HEK293T (cell line): ENCODE measurements around the gene PGGHG.

Experiments
- CTCF ChIA-PET: fragments of 350-600 bp; formaldehyde crosslinking; extraction: SDS; loops from one replicate; lab custom pipeline; 2021; ENCODE audit warnings: antibody characterized with exemption, inconsistent platforms; lab: Yijun Ruan, JAX
- POLR2A ChIA-PET: fragments of 350-600 bp; formaldehyde crosslinking; extraction: SDS; loops from one replicate; lab custom pipeline; 2020; ENCODE audit warnings: antibody characterized with exemption, inconsistent platforms; lab: Yijun Ruan, JAX
- DNase-seq: peaks from one replicate; pipeline ENCODE4 v3.0.0; 2012; ENCODE audit warnings: mixed read lengths; ENCODE audit errors: extremely low spot score
- ARNT ChIP-seq: fragments of 450-650 bp; IDR thresholded peaks from 2 replicates; pipeline ENCODE4 v1.6.1; 2017; ENCODE audit warnings: mild to moderate bottlenecking
- BHLHE40 ChIP-seq: fragments of 450-650 bp; IDR thresholded peaks from 2 replicates; pipeline ENCODE4 v1.6.1; 2016; ENCODE audit warnings: mild to moderate bottlenecking, moderate library complexity, borderline replicate concordance
- CTBP1 ChIP-seq: fragments of 450-650 bp; IDR thresholded peaks from 2 replicates; pipeline ENCODE4 v1.6.1; 2016; ENCODE audit warnings: borderline replicate concordance
- ELF4 ChIP-seq: fragments of 450-650 bp; IDR thresholded peaks from 2 replicates; pipeline ENCODE4 v1.6.1; 2017; ENCODE audit warnings: antibody characterized with exemption
- FOXA1 ChIP-seq: fragments of 450-650 bp; IDR thresholded peaks from 2 replicates; pipeline ENCODE4 v1.6.1; 2016; ENCODE audit warnings: mild to moderate bottlenecking
- FOXK2 ChIP-seq: fragments of 450-650 bp; IDR thresholded peaks from 2 replicates; pipeline ENCODE4 v1.6.1; 2016; ENCODE audit warnings: mild to moderate bottlenecking
- FOXM1 ChIP-seq: fragments of 450-650 bp; IDR thresholded peaks from 2 replicates; pipeline ENCODE4 v1.6.1; 2017; ENCODE audit warnings: mild to moderate bottlenecking, borderline replicate concordance
- HDGF ChIP-seq: fragments of 450-650 bp; IDR thresholded peaks from 2 replicates; pipeline ENCODE4 v1.6.1; 2017; ENCODE audit warnings: antibody characterized with exemption, borderline replicate concordance
- L3MBTL2 ChIP-seq: fragments of 450-650 bp; conservative IDR thresholded peaks from 2 replicates; pipeline ENCODE4 v1.6.1; 2016; ENCODE audit warnings: mild to moderate bottlenecking
- LEF1 ChIP-seq: fragments of 450-650 bp; IDR thresholded peaks from 2 replicates; pipeline ENCODE4 v1.6.1; 2017; ENCODE audit warnings: mild to moderate bottlenecking, borderline replicate concordance
- NFRKB ChIP-seq: fragments of 450-650 bp; IDR thresholded peaks from 2 replicates; pipeline ENCODE4 v1.6.1; 2016; ENCODE audit warnings: mild to moderate bottlenecking, moderate library complexity
- SP1 ChIP-seq: fragments of 450-650 bp; IDR thresholded peaks from 2 replicates; pipeline ENCODE4 v1.6.1; 2017
- SUZ12 ChIP-seq: fragments of 450-650 bp; IDR thresholded peaks from 2 replicates; pipeline ENCODE4 v1.6.1; 2016; ENCODE audit warnings: mild to moderate bottlenecking
- TARDBP ChIP-seq: fragments of 450-650 bp; IDR thresholded peaks from 2 replicates; pipeline ENCODE4 v1.6.1; 2016
- ZNF384 ChIP-seq: fragments of 450-650 bp; IDR thresholded peaks from 2 replicates; pipeline ENCODE4 v1.6.1; 2016
- TF ChIP-seq, protein P1 (sequence below): fragments of 450-650 bp; IDR thresholded peaks from 2 replicates; pipeline ENCODE4 v1.6.1; 2016

Gene PGGHG

DNA sequence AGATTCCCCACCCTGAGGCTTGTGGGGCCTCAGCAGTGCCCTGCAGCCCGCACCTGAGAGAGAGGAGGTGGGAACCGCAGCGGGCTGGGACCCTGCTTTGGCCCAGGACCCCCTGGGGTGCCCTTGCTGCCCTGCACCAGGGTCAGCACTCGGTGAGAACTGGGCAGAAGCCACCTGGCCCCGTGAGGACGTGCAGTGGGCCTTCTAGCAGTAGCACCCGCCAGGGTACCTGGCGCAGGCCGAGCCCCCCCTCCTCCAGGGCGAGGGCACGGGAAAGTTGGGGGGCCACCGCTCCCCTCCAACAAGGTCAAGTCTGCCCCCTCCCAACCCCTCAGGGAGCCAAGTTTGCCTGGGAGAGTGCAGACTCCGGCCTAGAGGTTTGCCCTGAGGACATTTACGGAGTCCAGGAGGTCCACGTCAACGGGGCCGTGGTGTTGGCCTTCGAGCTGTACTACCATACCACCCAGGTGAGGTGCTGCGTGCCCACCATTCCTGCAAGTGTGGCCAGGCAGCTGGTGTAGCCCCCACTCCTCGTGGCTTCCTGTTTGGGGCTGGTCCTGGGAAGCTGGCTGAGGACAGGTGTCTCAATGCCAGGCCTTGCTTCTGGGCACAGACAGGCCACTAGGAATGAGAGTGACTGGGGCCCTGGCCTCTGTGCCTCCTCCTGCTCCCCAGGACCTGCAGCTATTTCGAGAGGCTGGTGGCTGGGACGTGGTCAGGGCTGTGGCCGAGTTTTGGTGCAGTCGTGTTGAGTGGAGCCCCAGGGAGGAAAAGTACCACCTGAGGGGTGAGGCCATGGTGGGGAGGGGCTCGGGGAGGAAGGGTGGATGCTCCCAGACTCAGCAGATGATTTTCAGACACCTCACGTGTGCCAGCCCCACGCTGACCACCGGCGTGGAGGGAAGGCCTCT lies 3.5 kb downstream of the PGGHG start:
- no peak for DNase-seq
- ChIA-PET CTCF (no interaction called here), POLR2A (no interaction called here)
- TF ChIP-seq FOXK2 (no peak), FOXM1 (no peak), BHLHE40 (no peak), SUZ12 (no peak), ELF4 (no peak), ZNF384 (no peak), CTBP1 (no peak)

DNA sequence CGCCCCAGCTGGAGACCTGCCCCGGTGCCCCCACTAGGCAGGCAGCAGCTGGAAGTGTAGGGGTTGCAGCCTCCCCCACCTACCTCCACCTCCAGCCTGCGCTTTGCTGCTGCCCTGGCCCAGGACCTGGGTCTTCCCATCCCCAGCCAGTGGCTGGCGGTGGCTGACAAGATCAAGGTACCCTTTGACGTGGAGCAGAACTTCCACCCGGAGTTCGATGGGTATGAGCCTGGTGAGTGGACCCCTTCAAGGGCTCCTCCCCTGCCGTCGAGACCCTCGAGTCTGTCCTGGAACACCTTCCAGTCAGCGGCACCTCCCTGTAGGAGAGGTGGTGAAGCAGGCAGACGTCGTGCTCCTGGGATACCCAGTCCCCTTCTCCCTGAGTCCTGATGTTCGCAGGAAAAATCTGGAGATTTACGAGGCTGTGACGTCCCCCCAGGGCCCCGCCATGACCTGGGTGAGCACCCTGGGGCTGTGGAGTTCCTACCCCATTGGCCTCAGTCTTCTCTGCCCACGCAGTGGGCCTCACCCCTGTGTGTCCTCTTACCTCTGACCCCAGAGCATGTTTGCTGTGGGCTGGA lies 4.4 kb downstream of the PGGHG start:
- no peak for DNase-seq
- TF ChIP-seq, protein P1, sequence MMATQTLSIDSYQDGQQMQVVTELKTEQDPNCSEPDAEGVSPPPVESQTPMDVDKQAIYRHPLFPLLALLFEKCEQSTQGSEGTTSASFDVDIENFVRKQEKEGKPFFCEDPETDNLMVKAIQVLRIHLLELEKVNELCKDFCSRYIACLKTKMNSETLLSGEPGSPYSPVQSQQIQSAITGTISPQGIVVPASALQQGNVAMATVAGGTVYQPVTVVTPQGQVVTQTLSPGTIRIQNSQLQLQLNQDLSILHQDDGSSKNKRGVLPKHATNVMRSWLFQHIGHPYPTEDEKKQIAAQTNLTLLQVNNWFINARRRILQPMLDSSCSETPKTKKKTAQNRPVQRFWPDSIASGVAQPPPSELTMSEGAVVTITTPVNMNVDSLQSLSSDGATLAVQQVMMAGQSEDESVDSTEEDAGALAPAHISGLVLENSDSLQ = no peak
- TF ChIP-seq HDGF (no peak), ARNT (no peak), ELF4 (no peak), L3MBTL2 (no peak), NFRKB (no peak), FOXM1 (no peak), SP1 (no peak), FOXA1 (no peak), SUZ12 (no peak), CTBP1 (no peak), FOXK2 (no peak), ZNF384 (no peak), BHLHE40 (no peak), TARDBP (no peak), LEF1 (no peak)
- POLR2A ChIA-PET = no interaction called here
- CTCF ChIA-PET = no interaction called here

DNA sequence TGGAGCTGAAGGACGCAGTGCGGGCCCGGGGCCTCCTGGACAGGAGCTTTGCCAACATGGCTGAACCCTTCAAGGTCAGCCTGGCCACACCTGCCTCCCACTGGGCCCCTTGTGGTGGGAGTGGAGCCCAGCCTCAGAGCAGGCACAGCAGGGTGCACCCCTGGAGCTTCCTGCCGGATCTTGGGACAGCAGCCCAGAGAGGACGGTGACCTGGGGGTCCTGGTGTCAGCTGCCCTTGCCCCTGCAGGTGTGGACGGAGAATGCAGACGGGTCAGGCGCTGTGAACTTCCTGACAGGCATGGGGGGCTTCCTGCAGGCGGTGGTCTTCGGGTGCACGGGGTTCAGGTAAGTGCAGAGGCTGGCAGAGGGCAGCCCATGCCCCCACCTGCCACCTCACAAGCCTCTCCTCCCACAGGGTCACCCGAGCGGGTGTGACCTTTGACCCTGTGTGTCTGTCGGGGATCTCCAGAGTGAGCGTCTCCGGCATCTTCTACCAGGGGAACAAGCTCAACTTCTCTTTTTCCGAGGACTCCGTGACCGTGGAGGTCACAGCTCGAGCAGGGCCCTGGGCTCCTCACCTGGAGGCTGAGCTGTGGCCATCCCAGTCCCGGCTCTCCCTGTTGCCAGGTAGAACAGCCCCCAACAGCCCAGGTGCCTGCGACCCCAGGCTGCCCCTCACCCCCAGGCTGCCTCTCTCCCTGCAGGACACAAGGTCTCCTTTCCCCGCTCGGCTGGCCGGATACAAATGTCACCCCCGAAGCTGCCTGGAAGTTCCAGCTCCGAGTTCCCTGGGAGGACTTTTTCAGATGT lies 5.1 kb downstream of the PGGHG start:
- no peak for DNase-seq
- TF ChIP-seq HDGF = no peak
- no peak for TF ChIP-seq LEF1
- TF ChIP-seq TARDBP = no peak
- no peak for TF ChIP-seq ZNF384
- TF ChIP-seq L3MBTL2 = no peak
- TF ChIP-seq ARNT = no peak
- TF ChIP-seq FOXK2 = no peak
- no peak for TF ChIP-seq FOXA1
- no peak for TF ChIP-seq ELF4
- TF ChIP-seq CTBP1 = no peak
- TF ChIP-seq BHLHE40 = no peak
- no peak for TF ChIP-seq SP1
- ChIA-PET CTCF (interaction anchor here (1.7 kb wide), 1 partner anchor 13 kb away, joined by 5 read pairs; no protein-coding TSS in a partner anchor), POLR2A (no interaction called here)

DNA sequence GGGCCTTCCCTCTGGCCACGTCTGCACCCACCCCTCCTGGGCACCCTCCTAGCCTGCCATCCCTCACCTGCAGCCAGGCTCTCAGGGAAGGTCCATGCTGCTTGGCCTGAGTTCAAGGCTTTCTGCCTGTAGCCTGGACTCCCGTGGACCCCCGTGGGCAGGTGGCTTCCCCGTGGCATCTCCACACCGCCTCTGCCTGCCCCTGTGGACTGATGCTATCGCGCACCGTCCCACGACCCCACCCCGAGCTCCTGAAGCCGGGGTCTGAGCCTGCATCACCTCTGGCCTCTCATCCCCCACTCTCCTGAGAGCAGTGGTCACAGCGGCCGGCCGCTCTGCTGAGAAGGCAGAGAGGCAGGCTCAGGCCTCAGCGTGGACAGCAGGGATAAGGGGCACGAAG lies 5.9 kb downstream of the PGGHG start:
- ChIA-PET POLR2A (no interaction called here), CTCF (interaction anchor here (1.7 kb wide), 1 partner anchor 12 kb away, joined by 5 read pairs; no protein-coding TSS in a partner anchor)
- DNase-seq = no peak
- TF ChIP-seq ARNT (no peak), ELF4 (no peak), SP1 (no peak), L3MBTL2 (no peak), BHLHE40 (no peak), HDGF (no peak), FOXM1 (no peak), NFRKB (no peak), TARDBP (no peak), ZNF384 (no peak), SUZ12 (no peak)

DNA sequence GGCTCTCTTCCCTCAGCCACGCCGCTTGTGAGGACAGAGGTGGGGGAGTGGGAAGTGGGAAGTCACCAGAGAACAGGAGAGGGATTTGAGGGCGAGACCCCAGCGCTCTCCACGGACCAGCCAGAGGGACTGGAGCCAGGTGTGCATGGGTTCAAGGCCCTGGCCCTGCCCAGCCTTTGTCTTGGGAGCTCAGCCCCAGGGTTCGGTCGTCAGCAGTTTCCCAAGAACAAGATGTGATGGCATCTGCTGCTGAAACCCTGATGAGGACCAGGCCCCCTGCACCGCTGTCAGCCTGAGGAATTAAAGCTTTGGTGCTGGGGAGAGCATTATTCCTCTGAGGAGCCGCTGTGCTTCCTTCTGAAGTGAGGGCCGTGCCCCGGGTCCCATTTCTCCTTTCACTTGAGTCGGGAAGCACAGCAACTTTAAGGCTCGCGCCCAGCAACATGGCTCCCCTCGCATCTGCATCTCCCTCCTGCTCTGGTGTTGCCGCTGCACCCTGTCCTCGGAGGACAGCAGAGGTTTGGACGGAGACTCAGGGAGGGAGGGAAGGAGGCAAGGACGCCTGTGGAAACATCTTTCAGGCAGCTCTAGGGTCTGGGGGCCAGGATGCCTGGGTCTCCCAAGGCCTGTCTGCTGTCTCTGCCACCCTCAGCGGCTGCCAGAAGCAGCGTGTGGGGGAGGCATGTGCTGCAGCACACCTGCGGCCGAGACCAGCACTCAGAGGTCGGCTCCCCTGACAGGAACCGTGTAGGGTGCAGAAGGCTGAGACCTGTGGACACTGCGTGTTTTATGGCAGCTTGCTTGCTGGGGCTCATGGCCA lies 6.6 kb downstream of the PGGHG start:
- DNase-seq = no peak
- CTCF ChIA-PET = interaction anchor here (1.7 kb wide), 1 partner anchor 11 kb away, joined by 5 read pairs; no protein-coding TSS in a partner anchor
- TF ChIP-seq ELF4 = no peak
- TF ChIP-seq SUZ12 = no peak
- no peak for TF ChIP-seq FOXK2
- no peak for TF ChIP-seq SP1
- TF ChIP-seq FOXM1 = no peak
- no peak for TF ChIP-seq ARNT
- no peak for TF ChIP-seq HDGF
- no peak for TF ChIP-seq LEF1
- no peak for TF ChIP-seq ZNF384
- no peak for TF ChIP-seq BHLHE40
- TF ChIP-seq, protein P1 = no peak
- no peak for TF ChIP-seq CTBP1
- TF ChIP-seq FOXA1 = no peak
- TF ChIP-seq L3MBTL2 = no peak
- POLR2A ChIA-PET = no interaction called here
